Psoas muscle (tissue), 8 donors: Measurements from ENCODE around the gene MEF2C. TPM values are rescaled to one million over a fixed set of nuclear protein-coding genes. Genes with fewer than 3 reads are reported as not detected.

Experiments used
- ATAC-seq, 4 donors: fragments of 200-7000 bp; cut with Tn5 transposase; one replicate each; pipeline ENCODE4 v1.9.1; 2020; ENCODE audit warnings: moderate library complexity in 3 of 4, mild to moderate bottlenecking in 2 of 4
- DNase-seq, 2 donors: peaks; one replicate each; pipeline ENCODE4 v3.0.0-alpha.2; 2020
- H3K27ac ChIP-seq: fragments of 200-600 bp; one replicate; pipeline ENCODE4 v1.8.0; 2022
- H3K27me3 ChIP-seq, 3 donors: fragments of 200-600 bp in 1 of 3; one replicate each; pipeline versions ENCODE4 v1.6.1 to v1.8.0; 2013 to 2022; ENCODE audit warnings: low read length in 2 of 3, mild to moderate bottlenecking in 2 of 3, moderate library complexity in 1 of 3; ENCODE audit not compliant: insufficient read depth in 3 of 3
- H3K36me3 ChIP-seq, 2 donors: fragments of 200-600 bp in 1 of 2; one replicate each; pipeline versions ENCODE4 v1.6.1 to v1.8.0; 2013 to 2022; ENCODE audit warnings: low read depth in 1 of 2, mild to moderate bottlenecking in 1 of 2, moderate library complexity in 1 of 2; ENCODE audit not compliant: insufficient read depth in 1 of 2
- H3K4me1 ChIP-seq: fragments of 200-600 bp; one replicate; pipeline ENCODE4 v1.8.0; 2022
- H3K4me3 ChIP-seq: fragments of 200-600 bp; one replicate; pipeline ENCODE4 v1.8.0; 2022; ENCODE audit warnings: mild to moderate bottlenecking
- H3K9me3 ChIP-seq: fragments of 200-600 bp; one replicate; pipeline ENCODE4 v1.8.0; 2022
- CTCF ChIP-seq: fragments of 200-600 bp; IDR thresholded peaks from one replicate; pipeline ENCODE4 v1.8.0; 2022; ENCODE audit warnings: antibody characterized with exemption
- WGBS, 3 donors: extraction: QIAGEN DNeasy Blood & Tissue Kit; methylation state at CpG; one replicate each; pipeline versions ENCODE4 v1.1.6 to v1.1.7; 2013; 5-methylcytosine and 5-hydroxymethylcytosine counted together
- intact Hi-C, 2 donors: fragments of 100-400 bp; cut with DNase I; formaldehyde crosslinking; loops; one replicate each; pipeline versions ENCODE4 v1.11.0 to v1.14.2; 2022
- polyA plus RNA-seq, 3 donors: library from polyadenylated mRNA; stranded (reverse); fragments of 200-250 nt; gene quantifications; one replicate each; pipeline ENCODE4 v1.2.3, GENCODE V29; 2013
- total RNA-seq, 4 donors: library from RNA; stranded (reverse); fragmentation: NEBNext Ultra II Directional in 2 of 4; extraction: Animal tissue kit (Norgen Biotek cat#: 25700) in 2 of 4; gene quantifications; one replicate each; pipeline versions ENCODE4 v1.2.1 to v1.2.4, GENCODE V29; 2021 to 2023
- donor health status: healthy with polysubstance abuse.
- donor health status: DM: no; HTN: no; CAD: no; lungs with moderate emphysema.
- donor health status: Bipolar disorder and iron deficiency.
- donor health status: healthy.
- donor health status: DM: yes; HTN: yes; CAD: no.
- donor health status: DM: no; HTN: no; CAD: no.
- donor health status: DM: no; HTN: no; CAD: no.
- donor health status: DM: yes; HTN: yes; CAD: no.

Gene MEF2C
- total and polyA plus RNA-seq, 7 donors, result 9.3 to 530 (median 148) TPM

GRCh38 chr5:88824892-88825583 is 57.9 kb downstream of the MEF2C start:
- Histone ChIP-seq H3K4me3 (peak overlapping the region; percentile 51), H3K36me3 (peaks cover 0 to 23% of the 10 kb centered on the region in 2 donors), H3K27me3 (no peaks in the 10 kb centered on the region), H3K27ac (peak overlapping the region; percentile 87), H3K9me3 (no peaks in the 10 kb centered on the region), H3K4me1 (peaks cover 99% of the 10 kb centered on the region)
- intact Hi-C loops, result loop anchor here (2.0 to 5.0 kb wide), 3 partner anchors 38 to 57 kb away; partner anchors contain the start of gene MEF2C (in 1 of the 2)
- ATAC-seq (peak; percentile 52 to 74 (median 62)), DNase-seq (no peak)
- WGBS, 3 donors, result 6 to 15% (median 6%) methylated on average over 5 of the region's 5 CpGs
- TF ChIP-seq CTCF, result no peak

DNA sequence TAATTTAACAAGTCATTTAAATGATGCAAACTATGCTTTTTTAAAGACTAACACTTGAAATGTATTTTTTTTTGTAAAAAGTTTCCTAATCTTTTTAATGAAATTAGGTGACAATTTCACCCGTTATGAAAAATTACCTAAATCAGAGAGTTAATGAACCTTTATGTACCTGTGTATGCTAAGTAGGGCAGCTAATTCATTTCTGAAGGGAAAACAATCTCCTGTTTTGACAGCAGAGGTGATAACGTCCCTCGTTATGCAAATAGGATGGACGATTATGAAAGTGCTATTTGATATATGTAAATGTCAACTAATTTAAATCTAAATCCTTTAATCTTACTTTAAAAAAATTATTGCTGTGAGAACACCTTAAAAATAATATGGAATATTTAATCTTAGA is 58.8 kb downstream of the MEF2C start:
- Histone ChIP-seq H3K9me3 (no peaks in the 10 kb centered on the region), H3K4me3 (peak overlapping the region; percentile 51), H3K27ac (peak overlapping the region; percentile 87), H3K36me3 (peaks cover 0 to 23% of the 10 kb centered on the region in 2 donors), H3K4me1 (peaks cover 98% of the 10 kb centered on the region), H3K27me3 (no peaks in the 10 kb centered on the region)
- intact Hi-C loops, result loop anchor here in 1 of 2 donors (2.0 kb wide), 1 partner anchor 37 kb away; no protein-coding TSS in a partner anchor
- 54 to 59% (median 54%) methylated on average over 4 of the region's 4 CpGs for WGBS, 3 donors
- DNase-seq, result no peak
- no peak for ATAC-seq
- no peak for TF ChIP-seq CTCF

GRCh38 chr5:88823201-88823600 is 59.8 kb downstream of the MEF2C start:
- Histone ChIP-seq H3K27me3 (no peaks in the 10 kb centered on the region), H3K4me1 (peaks cover 98% of the 10 kb centered on the region), H3K9me3 (no peaks in the 10 kb centered on the region), H3K27ac (peak overlapping the region; percentile 87), H3K36me3 (peaks cover 0 to 23% of the 10 kb centered on the region in 2 donors), H3K4me3 (peak overlapping the region; percentile 51)
- WGBS, 3 donors, result 81 to 84% (median 83%) methylated on average over 1 of the region's 1 CpG
- intact Hi-C loops, result no loop called here
- ATAC-seq (no peak), DNase-seq (no peak)
- TF ChIP-seq CTCF, result no peak

DNA sequence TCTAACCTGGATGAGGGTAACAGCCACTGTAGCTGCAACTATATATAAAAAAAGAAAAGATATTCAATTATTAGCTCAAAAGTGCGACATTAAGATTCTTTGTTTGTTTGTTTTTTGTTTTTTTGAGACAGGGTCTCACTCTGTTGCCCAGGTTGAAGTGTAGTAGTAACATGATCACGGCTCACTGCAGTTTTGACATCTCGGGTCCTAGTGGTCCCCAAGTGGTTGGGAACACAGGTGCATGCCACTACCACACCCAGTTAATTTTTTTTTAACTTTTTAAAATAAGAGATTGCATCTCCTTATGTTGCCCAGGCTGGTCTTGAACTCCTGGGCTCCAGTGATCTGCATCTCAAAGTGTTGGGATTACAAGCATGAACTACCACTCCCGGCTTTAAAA is 61.8 kb downstream of the MEF2C start:
- H3K36me3 ChIP-seq, result peaks cover 0 to 23% of the 10 kb centered on the region in 2 donors
- no peaks in the 10 kb centered on the region for H3K27me3 ChIP-seq
- DNase-seq (no peak), ATAC-seq (no peak)
- peaks cover 98% of the 10 kb centered on the region for H3K4me1 ChIP-seq
- peak overlapping the region; percentile 72 for H3K27ac ChIP-seq
- intact Hi-C loops, result no loop called here
- H3K9me3 ChIP-seq, result no peaks in the 10 kb centered on the region
- 76 to 90% (median 80%) methylated on average over 4 of the region's 4 CpGs for WGBS, 3 donors
- TF ChIP-seq CTCF, result no peak
- no peak overlapping the region for H3K4me3 ChIP-seq
